GM19452 (cell line): ENCODE data around the gene BANK1.

Source experiments
- ATAC-seq: cut with Tn5 transposase; IDR thresholded peaks from one replicate; pipeline ENCODE4 v1.9.1; 2021; ENCODE audit not compliant: unreplicated experiment

BANK1 gene

DNA sequence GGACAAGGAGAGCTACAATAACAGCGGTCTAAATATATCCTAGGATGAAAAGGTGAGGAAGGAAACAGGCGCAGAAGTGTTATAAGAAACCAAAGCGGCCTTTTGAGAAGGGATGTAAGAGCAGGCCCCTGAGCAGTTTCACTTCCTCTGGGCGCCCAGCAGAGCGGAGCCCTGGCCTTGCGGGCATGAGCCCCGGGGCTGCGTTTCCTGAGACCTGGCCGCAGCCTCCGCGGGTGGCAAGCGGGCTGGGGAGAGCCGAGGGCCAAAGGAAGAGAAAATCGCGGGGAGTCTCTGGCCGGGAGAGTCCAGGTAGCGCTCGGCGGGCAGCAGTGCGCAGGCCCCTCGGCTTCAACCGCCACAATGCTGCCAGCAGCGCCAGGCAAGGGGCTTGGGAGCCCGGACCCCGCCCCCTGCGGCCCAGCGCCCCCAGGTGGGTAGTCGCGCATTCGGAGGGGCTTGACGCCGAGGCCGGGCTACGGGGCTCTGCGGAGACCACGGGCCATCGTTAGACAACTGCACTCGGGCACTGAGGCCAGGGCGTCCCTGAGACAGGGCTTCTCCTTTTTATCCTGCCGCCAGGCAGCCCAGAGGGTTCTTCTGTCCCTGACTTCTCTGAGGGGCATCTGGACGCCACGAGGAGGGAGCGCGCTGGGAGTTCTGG, at the start of gene BANK1:
TSS of gene BANK1 (plus strand) at position 210 of the 661 bp plus-strand sequence. CDS start at position 361, 151 bp downstream.
- peak; percentile 100 for ATAC-seq

- ATAC-seq: no peak
These were observed 36.8 kb upstream of the BANK1 start for GRCh38 chr4:101753721-101754120.

DNA sequence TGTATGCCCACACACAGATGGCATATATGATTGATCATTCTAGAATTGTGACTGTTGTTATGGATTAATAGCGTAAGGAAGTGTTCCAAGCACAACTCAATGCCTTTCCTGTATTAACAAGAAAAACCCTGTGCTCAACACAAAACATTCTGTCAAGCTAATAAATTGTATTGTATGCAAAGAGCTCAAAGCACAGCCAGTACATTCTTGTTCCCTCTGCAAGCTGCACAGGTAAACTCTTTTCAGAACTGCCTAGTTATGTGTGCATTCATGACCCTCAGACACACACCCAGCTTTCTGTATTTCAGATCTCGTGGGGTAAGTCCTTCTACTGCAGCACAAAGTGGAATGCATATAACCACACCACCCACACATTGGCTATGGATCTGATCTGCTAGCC, 34.3 kb upstream of the BANK1 start:
- ATAC-seq: no peak

DNA sequence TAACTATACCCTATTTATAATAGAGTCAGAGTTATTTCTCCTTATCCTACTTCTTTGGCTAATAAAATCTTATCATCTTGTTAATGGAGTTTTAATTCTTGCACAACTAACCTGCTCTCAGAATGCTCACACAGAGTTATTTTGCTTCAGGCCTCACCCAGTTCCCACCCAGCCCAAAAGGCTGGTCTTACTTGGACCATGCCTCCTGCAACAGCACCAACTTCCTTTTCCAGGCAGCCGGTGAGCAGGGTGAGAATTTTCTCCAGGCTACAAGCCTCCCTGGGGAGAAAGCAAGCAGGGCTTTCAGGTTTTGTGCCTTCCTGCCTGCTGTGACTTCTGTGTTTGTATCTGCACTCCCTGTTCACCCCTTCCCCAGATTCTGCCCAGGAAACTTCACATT, 29.1 kb upstream of the BANK1 start:
- no peak for ATAC-seq

- ATAC-seq: no peak
These were observed 28.5 kb upstream of the BANK1 start for GRCh38 chr4:101762025-101762424.

GRCh38 chr4:101762534-101762933, 28.0 kb upstream of the BANK1 start:
- ATAC-seq: no peak

DNA sequence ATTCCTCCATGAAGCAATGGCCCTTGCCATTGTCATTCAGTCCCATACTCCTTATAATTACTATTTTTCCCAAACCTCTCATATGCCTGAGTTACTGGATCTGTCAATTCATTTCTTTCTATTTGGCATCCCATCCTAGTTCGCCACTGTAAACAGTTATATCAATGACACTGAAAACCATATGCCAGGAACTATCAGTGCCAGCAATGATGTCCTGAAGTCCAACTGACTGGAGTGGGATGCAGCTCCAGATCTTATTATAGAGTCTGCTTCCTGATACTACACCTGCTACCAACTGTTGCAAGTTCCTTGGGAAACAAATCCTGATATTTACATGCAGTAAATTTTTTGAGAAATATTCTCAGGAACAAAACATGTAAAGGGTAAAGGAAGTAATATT, 27.0 kb upstream of the BANK1 start:
- no peak for ATAC-seq

- no peak for ATAC-seq
These were observed 15.7 kb upstream of the BANK1 start for GRCh38 chr4:101774807-101775206.

DNA sequence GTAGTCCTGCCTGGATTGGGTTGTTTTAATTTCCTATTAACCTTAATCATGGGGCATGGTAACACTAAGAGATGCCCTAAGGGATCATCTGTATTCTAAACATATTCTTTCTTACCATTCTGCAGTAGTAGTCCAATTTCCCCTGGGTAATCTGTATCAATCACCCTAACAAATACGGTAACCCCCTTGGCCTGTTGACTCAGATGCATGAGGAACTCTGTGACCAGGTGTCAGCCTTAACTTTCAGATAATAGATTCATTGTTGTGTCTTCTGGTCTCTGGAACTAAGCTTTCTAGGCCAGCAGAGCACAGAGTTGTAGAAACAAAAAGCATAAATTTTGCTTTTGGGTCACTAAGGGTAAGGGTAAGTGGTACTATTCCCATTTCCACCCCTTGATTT, 13.1 kb upstream of the BANK1 start:
- no peak for ATAC-seq

- ATAC-seq: no peak
These were observed 10.2 kb upstream of the BANK1 start for GRCh38 chr4:101780284-101780683.

DNA sequence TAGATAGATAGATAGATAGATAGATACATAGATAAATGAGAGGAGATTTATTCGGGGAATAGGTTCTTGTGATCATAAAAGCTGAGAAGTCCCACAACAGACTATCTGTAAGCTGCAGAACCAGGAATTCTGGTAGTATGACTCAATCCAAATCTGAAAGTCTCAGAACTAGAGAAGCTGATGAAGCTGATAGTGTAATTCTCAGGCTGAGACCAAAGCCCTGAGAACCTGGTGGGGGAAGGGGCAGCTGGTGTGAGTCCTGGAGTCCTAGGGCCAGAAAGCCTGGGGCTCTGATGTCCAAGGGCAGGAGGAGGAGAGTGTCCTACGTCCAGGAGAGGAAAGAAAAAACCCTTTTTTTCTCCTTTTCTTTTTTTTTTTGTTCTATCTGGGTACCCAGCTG, 8.0 kb upstream of the BANK1 start:
- no peak for ATAC-seq

DNA sequence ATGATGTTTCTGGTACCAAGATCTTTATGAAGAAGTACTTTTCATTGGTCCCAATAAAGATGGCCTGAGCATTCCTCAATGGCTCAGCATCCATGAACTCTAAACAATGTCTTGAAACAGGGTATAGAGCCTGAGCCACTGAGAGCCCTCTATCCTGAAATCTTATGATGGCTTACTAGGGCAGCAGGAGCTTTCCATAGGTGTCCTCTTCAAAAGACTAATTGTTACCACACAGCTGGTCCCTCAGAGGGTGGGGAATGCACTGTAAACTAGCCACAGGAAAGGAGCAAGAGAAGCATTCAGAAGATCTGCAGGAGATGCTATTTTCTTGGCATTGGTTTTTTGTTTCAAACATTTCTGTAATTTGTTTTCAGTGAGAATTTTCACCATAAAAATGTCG, 5.6 kb upstream of the BANK1 start:
- no peak for ATAC-seq

DNA sequence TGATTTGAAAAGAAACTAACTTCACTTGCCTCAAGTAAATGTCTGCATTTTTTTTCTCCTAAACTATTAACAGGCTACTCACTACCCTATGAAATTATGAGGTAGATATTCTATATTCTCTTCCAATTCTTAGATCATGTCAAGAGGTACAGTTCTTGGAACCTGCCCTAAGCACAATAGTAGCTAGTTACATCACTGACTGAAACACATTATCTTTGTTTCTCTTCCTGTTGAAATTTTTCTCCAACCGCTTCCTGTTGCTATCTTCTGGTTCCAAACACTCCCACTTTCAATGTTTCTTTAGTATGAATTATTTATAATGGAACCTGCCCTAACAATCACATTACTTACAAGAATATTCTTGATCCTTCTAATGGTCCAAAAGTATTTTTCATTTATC, 5.0 kb upstream of the BANK1 start:
- ATAC-seq: no peak

DNA sequence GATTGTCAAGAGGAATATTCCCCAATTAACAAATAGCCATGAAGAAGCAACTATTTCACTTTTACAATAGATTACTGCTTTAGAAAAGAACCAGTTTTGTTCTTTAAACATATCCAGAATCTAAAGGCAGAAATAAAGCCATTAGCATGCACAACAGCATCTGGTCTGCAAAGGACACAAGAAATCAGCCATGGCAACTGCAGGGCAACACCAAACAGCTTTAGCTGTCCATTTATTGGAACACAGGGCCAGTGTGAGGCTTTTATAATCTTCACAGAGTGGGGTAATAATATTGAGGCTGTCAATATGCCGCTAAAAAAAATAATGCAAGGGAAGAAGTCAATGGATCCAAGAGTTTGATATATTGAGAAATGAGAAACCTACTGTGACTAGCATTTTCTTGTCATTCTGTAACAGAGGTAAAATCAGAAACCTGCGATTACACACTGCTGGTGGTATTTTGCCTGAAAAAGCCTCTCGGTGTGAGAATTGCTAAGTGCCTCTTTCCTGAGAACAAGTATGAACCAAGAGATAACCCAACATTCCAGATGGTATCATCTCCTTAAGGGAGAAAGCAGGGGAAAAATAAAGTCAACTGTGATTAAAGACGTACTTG, 2.7 kb upstream of the BANK1 start:
- no peak for ATAC-seq

DNA sequence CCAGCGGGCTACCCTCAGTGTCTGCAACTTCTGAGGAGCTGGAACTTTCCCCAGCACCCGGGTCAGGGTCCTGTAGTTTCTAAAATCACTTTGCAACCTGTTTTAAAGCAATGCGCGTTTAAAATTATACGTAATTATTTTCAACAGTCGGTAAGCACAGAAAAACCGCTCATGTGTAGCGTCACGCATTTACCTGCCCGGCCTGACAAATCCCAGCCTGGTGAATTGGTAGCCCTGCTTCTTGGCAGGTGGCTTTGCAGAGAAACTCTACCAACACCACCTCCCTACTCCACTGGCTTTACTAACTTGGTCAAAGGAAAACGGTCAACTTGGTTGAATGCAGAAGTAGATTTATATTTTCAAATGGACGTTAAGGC, 640 bp downstream of the BANK1 start:
- ATAC-seq: peak; percentile 5

DNA sequence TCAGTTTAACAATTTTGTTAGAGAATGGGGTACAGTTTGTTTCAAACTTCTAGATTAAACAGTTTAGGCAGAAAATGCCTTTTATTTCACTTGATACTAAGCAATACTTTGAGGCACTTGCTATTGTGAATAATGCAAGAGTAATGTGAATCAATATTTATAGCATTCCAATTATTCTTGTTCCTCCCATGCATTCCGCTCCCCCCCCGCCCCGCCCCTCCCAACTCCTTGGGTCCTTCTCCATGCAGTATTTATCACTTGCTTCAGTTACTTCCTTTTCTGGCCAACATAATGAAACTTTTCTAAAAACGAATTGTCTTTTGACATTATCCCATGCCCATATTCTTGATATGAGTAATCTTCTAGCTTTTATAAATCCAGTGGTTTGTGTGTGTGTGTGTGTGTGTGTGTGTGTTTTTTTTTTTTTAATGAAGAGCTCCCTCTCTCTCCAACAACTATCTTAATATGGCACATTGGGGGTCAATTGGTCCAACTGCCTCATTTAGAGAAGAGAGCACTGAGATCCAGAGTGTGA, 1.6 kb downstream of the BANK1 start:
- no peak for ATAC-seq

DNA sequence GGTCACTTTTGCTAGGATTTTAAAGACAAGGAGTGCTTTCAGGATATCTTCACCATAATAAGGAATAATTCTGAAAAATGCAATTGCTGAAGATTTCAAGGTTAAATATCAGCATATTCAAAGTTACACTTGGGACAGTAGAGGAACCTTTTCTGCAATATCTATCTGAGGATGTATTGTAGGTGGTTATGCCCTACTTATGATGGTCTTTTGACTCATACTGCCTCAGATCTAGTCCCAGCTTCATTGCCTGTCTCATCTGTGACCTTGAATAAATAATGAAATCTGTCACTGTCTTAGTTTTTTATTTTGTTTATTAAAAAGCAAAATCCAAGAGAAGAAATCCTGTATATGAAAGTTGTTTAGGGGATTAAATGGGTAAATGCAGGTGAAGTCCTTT, 2.9 kb downstream of the BANK1 start:
- ATAC-seq: no peak

DNA sequence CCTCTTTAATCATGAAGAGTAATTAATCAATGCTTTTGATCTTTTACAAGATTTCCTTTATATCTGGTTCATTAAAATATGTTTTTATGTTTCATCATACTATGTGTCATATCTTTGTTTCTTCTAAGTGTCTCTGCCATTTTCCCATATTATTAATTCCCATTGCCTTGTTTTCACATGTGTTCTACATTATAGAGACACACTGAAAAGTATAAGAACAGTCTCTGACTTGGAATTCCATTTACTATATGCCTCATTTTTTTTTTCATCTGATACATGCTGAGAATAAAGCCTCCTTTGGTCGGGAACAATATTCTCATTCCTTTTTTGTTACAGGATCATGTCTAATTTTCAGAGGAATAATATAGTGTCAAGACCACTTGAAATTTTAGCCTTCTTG, 4.3 kb downstream of the BANK1 start:
- ATAC-seq: no peak

GRCh38 chr4:101795704-101796103, 5.2 kb downstream of the BANK1 start:
- ATAC-seq: no peak

DNA sequence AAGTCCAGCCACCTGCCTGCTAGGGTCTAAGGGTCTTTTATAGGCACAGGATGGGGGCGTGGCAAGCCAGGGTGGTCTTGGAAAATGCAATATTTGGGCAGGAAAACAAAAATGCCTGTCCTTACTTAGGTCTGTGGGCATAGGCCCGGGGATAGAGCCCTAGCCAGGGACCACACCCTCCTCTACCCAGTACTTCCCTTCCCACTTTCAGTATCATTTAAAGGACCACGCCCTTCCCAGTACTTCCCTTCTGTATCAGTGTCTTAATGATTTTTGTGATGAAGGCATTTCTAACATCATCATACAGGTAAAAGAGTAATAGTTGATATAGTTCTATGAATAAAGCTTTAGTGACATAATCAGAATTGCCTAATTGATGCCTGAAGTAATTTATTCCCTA, 11.4 kb downstream of the BANK1 start:
- ATAC-seq: no peak

- peak; percentile 99 for ATAC-seq
These were observed 16.4 kb downstream of the BANK1 start for GRCh38 chr4:101806914-101807313.

DNA sequence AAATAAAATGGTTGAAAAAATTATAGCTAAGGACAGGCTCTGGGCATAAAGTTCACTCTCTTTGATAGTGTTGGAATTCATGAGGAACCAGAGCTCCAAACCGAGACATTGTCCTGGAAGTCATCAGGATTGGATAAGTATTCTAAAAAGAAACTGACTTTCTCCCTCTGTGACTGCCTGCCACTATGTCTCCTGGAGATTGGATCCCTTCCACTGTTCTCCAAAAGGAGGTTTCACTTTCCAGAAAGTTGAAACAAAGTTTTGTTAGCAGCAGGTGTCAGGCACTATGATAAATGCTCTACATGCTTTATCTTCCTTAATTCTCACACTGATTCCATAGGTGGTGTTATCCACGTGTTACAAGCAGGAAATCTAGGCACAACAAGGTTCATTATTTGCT, 16.8 kb downstream of the BANK1 start:
- ATAC-seq: peak; percentile 45

DNA sequence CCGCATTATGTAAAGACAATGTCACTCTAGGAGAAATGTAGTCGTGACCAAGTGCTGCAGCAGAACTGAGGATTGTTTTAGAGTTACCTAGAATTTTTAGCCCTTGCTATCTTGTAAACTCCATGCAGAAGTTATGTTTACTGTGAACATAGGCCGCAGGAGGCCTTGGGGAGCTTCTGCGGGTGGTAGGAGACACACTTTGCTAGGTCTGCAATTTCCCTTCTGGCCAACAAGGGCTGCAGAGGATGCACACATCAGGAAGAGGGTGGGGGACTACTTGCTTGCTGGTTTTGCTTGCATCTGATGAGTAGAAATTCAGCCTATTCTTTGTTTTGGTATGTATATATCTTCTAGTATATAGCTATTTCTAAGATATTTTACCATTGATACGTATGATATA, 23.1 kb downstream of the BANK1 start:
- ATAC-seq: no peak
